Endothelial cell of umbilical vein (primary cell): ENCODE results near the gene TCEA2. TPM values are rescaled to one million over a fixed set of nuclear protein-coding genes. Genes with fewer than 3 reads are reported as not detected.

Source experiments
- BruUV-seq: library from RNA; stranded (reverse); fragments of 400-500 nt; replicated peaks from 2 replicates; lab custom pipeline; 2021; lab: Mats Ljungman, UMichigan
- CTCF ChIA-PET: fragments of 300-600, 350-600 bp; sonication (Branson Sonifier 250); formaldehyde crosslinking; loops from one replicate; lab custom pipeline; 2021; ENCODE audit warnings: antibody characterized with exemption, inconsistent platforms; lab: Charles Lee
- POLR2A ChIA-PET: fragments of 300-600, 350-600 bp; sonication (Branson Sonifier 250); formaldehyde crosslinking; loops from one replicate; lab custom pipeline; 2021; ENCODE audit warnings: antibody characterized with exemption, inconsistent platforms; lab: Charles Lee
- DNase-seq: peaks from one replicate; pipeline ENCODE4 v3.0.0-alpha.2; 2011; ENCODE audit warnings: low read depth, low spot score
- FAIRE-seq: peaks from 2 replicates; lab custom pipeline; 2011; peaks lifted over from hg19 to GRCh38; lab: Jason Lieb, UNC
- H2AFZ ChIP-seq: 2 replicates; pipeline ENCODE4 v1.6.0; 2012; ENCODE audit warnings: low read depth, low read length, control low read depth, inconsistent platforms
- H3K27ac ChIP-seq: 2 replicates; pipeline ENCODE4 v1.5.1; 2011; ENCODE audit warnings: low read depth, mild to moderate bottlenecking, control low read depth, low read length, moderate library complexity; ENCODE audit not compliant: insufficient read depth
- H3K27me3 ChIP-seq, 2 experiments: 2 replicates each; pipeline versions ENCODE4 v1.6.0 to v1.6.1; 2011; ENCODE audit warnings: low read length in 2 of 2, mixed read lengths in 1 of 2; ENCODE audit not compliant: control insufficient read depth in 2 of 2, insufficient read depth in 2 of 2
- H3K36me3 ChIP-seq, 2 experiments: 2 replicates in 1 of 2; 3 replicates in 1 of 2; pipeline ENCODE4 v1.5.1; 2011; ENCODE audit warnings: low read length in 2 of 2, mild to moderate bottlenecking in 1 of 2, moderate library complexity in 1 of 2; ENCODE audit not compliant: control insufficient read depth in 2 of 2, insufficient read depth in 2 of 2; ENCODE audit errors: extremely low read depth in 1 of 2
- H3K4me1 ChIP-seq: 3 replicates; pipeline ENCODE4 v1.5.1; 2011; ENCODE audit warnings: mild to moderate bottlenecking, low read length; ENCODE audit not compliant: control insufficient read depth, insufficient read depth; ENCODE audit errors: extremely low read depth
- H3K4me2 ChIP-seq: 2 replicates; pipeline ENCODE4 v1.6.1; 2011; ENCODE audit warnings: low read length, control low read depth, mixed read lengths; ENCODE audit not compliant: insufficient read depth
- H3K4me3 ChIP-seq, 3 experiments: fragments of 200-600 bp in 1 of 3; sonication (generic), shearing (Covaris generic) in 1 of 3; replicated peaks in 1 of 3; 2 replicates each; pipeline ENCODE4 v1.5.1; 2011 to 2016; ENCODE audit warnings: control low read depth in 3 of 3, low read length in 3 of 3, mild to moderate bottlenecking in 2 of 3, inconsistent platforms in 1 of 3, low read depth in 1 of 3, moderate library complexity in 1 of 3; ENCODE audit not compliant: insufficient read depth in 1 of 3
- H3K79me2 ChIP-seq: 2 replicates; pipeline ENCODE4 v1.6.0; 2012; ENCODE audit warnings: low read length, inconsistent platforms; ENCODE audit not compliant: control insufficient read depth, insufficient read depth
- H3K9ac ChIP-seq: replicated peaks from 2 replicates; pipeline ENCODE3; 2011; ENCODE audit warnings: low read length, control low read depth; ENCODE audit not compliant: insufficient read depth; ENCODE audit errors: extremely low read depth
- H3K9me1 ChIP-seq: replicated peaks from 3 replicates; pipeline ENCODE4 v1.6.0; 2011; ENCODE audit warnings: mild to moderate bottlenecking, low read length; ENCODE audit not compliant: control insufficient read depth, insufficient read depth; ENCODE audit errors: extremely low read depth
- H3K9me3 ChIP-seq: replicated peaks from 2 replicates; pipeline ENCODE4 v1.5.1; 2012; ENCODE audit warnings: low read length, inconsistent platforms; ENCODE audit not compliant: control insufficient read depth, insufficient read depth
- H4K20me1 ChIP-seq: replicated peaks from 2 replicates; pipeline ENCODE3; 2011; ENCODE audit warnings: mild to moderate bottlenecking, low read length; ENCODE audit not compliant: control insufficient read depth, insufficient read depth; ENCODE audit errors: extremely low read depth
- CTCF ChIP-seq, 2 donors: IDR thresholded peaks; 1 replicate in 1 of 2; 2 replicates in 1 of 2; pipeline ENCODE4 v1.5.1; 2011; ENCODE audit warnings: low read length in 2 of 2, mild to moderate bottlenecking in 2 of 2, moderate library complexity in 2 of 2, control low read depth in 1 of 2, inconsistent platforms in 1 of 2, low read depth in 1 of 2; ENCODE audit not compliant: insufficient read depth in 1 of 2; ENCODE audit errors: extremely low read depth in 1 of 2
- EZH2 ChIP-seq: IDR thresholded peaks from 2 replicates; pipeline ENCODE4 v1.6.1; 2012; ENCODE audit warnings: borderline replicate concordance, low read depth, mild to moderate bottlenecking, moderate library complexity, low read length, inconsistent platforms; ENCODE audit not compliant: severe bottlenecking
- FOS ChIP-seq: IDR thresholded peaks from 2 replicates; pipeline ENCODE4 v1.6.1; 2011; ENCODE audit warnings: mild to moderate bottlenecking, low read length, moderate library complexity, borderline replicate concordance; ENCODE audit not compliant: insufficient read depth
- GATA2 ChIP-seq: IDR thresholded peaks from 2 replicates; pipeline ENCODE4 v1.7.0; 2011; ENCODE audit warnings: low read depth, mild to moderate bottlenecking, moderate library complexity, mixed read lengths, low read length; ENCODE audit not compliant: insufficient read length, insufficient read depth
- JUN ChIP-seq: IDR thresholded peaks from 2 replicates; pipeline ENCODE4 v1.6.1; 2011; ENCODE audit warnings: borderline replicate concordance, low read depth; ENCODE audit not compliant: insufficient read length, insufficient read depth
- MYC ChIP-seq: IDR thresholded peaks from one replicate; pipeline ENCODE4 v1.6.1; 2011; ENCODE audit warnings: mild to moderate bottlenecking, low read depth, low read length
- POLR2A ChIP-seq: IDR thresholded peaks from 2 replicates; pipeline ENCODE4 v1.6.1; 2012; ENCODE audit warnings: low read depth, mild to moderate bottlenecking, control low read depth, low read length
- POLR2AphosphoS5 ChIP-seq: IDR thresholded peaks from 2 replicates; pipeline ENCODE4 v1.6.1; 2012; ENCODE audit warnings: low read depth, mild to moderate bottlenecking, control low read depth, low read length, moderate library complexity; ENCODE audit not compliant: insufficient read depth
- dilution Hi-C: fragments of 300-500 bp; cut with MboI; formaldehyde crosslinking; loops from one replicate; pipeline ENCODE4 v1.15.0; 2019; ENCODE audit warnings: low sequenced_read_pairs; ENCODE audit not compliant: extremely low pct_ligation_motif_present
- intact Hi-C: fragments of 100-400 bp; cut with micrococcal nuclease; formaldehyde crosslinking; loops from one replicate; pipeline ENCODE4 v1.10.0; 2022
- polyA plus RNA-seq, 4 experiments: library from polyadenylated mRNA; depleted of rRNA in 3 of 4; stranded (reverse) in 3 of 4; unstranded in 1 of 4; fragments of >200 nt; gene quantifications; 2 replicates each; pipeline versions ENCODE4 v1.2.1 to v1.2.3, GENCODE V29; 2011 to 2012; ENCODE audit warnings: missing spikeins in 1 of 4
- total RNA-seq: library from RNA; stranded (reverse); gene quantifications from 2 replicates; pipeline ENCODE4 v1.2.3, GENCODE V29; 2021
- TF ChIP-seq, protein P1 (sequence below): IDR thresholded peaks from 2 replicates; pipeline ENCODE4 v1.6.1; 2011; ENCODE audit not compliant: insufficient read depth, insufficient read length

Gene TCEA2
- total and polyA plus RNA-seq, 2 donors (not counting 3 experiments of a cell fraction or from before 2014, with no cell fraction given): 53.1 to 65.5 TPM

- BruUV-seq: no TSS peak
- Histone ChIP-seq H3K4me1 (peaks cover 77% of the 10 kb centered on the region), H3K9me3 (no peaks in the 10 kb centered on the region), H3K27me3 (no peaks in the 10 kb centered on the region), H3K9ac (no peak overlapping the region), H3K27ac (peak overlapping the region; percentile 26), H3K4me2 (no peak overlapping the region), H3K4me3 (no peak overlapping the region), H4K20me1 (peaks cover 3% of the 10 kb centered on the region), H3K79me2 (peaks cover 14% of the 10 kb centered on the region), H2AFZ (no peak overlapping the region), H3K36me3 (peaks cover 7 to 8% of the 10 kb centered on the region in 2 experiments), H3K9me1 (no peaks in the 10 kb centered on the region)
- FAIRE-seq (no peak), DNase-seq (no peak)
- TF ChIP-seq POLR2AphosphoS5: no peak
- TF ChIP-seq MYC: no peak
- TF ChIP-seq GATA2: no peak
- TF ChIP-seq, protein P1, sequence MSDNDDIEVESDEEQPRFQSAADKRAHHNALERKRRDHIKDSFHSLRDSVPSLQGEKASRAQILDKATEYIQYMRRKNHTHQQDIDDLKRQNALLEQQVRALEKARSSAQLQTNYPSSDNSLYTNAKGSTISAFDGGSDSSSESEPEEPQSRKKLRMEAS: no peak
- intact Hi-C loops (loop anchor here (10.0 kb wide), 1 partner anchor 158 kb away; the partner anchor contains the start of gene DNAJC5), dilution Hi-C loops (no loop called here)
- ChIA-PET POLR2A (interaction anchor here (2.4 kb wide), 1 partner anchor 13 kb away, joined by 21 read pairs; no protein-coding TSS in a partner anchor), CTCF (interaction anchor here (1.0 to 15.2 kb wide), 2 partner anchors 13 to 72 kb away, joined by 4 to 412 read pairs; partner anchors contain the start of gene C20orf204)
Measured at GRCh38 chr20:64052326-64052722, 10.7 kb upstream of the TCEA2 start.

- dilution Hi-C loops: no loop called here
- H2AFZ ChIP-seq: no peak overlapping the region
- intact Hi-C loops: loop anchor here (10.0 kb wide), 1 partner anchor 158 kb away; the partner anchor contains the start of gene DNAJC5
- no peak overlapping the region for H3K9ac ChIP-seq
- no peaks in the 10 kb centered on the region for H3K27me3 ChIP-seq
- ChIA-PET CTCF (interaction anchor here (0.7 to 15.2 kb wide), 9 partner anchors 9 to 515 kb away, joined by 3 to 412 read pairs (median 5); partner anchors contain the start of genes C20orf204, PRPF6, PTK6 and SAMD10), POLR2A (interaction anchor here (1.6 to 2.4 kb wide), 3 partner anchors 9 to 14 kb away, joined by 11 to 21 read pairs (median 12); partner anchors contain the start of gene TCEA2)
- peaks cover 2% of the 10 kb centered on the region in 2 experiments for H3K36me3 ChIP-seq
- peaks cover 6% of the 10 kb centered on the region for H3K79me2 ChIP-seq
- BruUV-seq: no TSS peak
- no peak for FAIRE-seq
- TF ChIP-seq EZH2: no peak
- no peak for TF ChIP-seq CTCF (IDR thresholded peaks at IDR 0.05; ENCODE audit: extremely low read depth in 1 of 2, insufficient read depth in 1 of 2, low read depth in 1 of 2, low read length in 2 of 2)
- TF ChIP-seq, protein P1: no peak
- TF ChIP-seq GATA2: no peak
- no peak for TF ChIP-seq MYC
- TF ChIP-seq JUN: no peak
- TF ChIP-seq POLR2A: no peak
- no peak for TF ChIP-seq FOS
- no peak for TF ChIP-seq POLR2AphosphoS5
- peak overlapping the region; percentile 83 for H3K27ac ChIP-seq
- no peaks in the 10 kb centered on the region for H3K9me3 ChIP-seq
- H3K9me1 ChIP-seq: no peaks in the 10 kb centered on the region
- H3K4me2 ChIP-seq: peak overlapping the region; percentile 49
- no peaks in the 10 kb centered on the region for H4K20me1 ChIP-seq
- H3K4me3 ChIP-seq: no peak overlapping the region
- peaks cover 74% of the 10 kb centered on the region for H3K4me1 ChIP-seq
- DNase-seq: no peak
Measured at GRCh38 chr20:64052987-64053840, 9.8 kb upstream of the TCEA2 start.
